Esophagus squamous epithelium (tissue), 5 donors: ENCODE data around the gene ATP2B3. TPM values are rescaled to one million over a fixed set of nuclear protein-coding genes. Genes with fewer than 3 reads are reported as not detected.
A peak's percentile ranks its signal among the peaks of the same experiment; 100 is the strongest.

Experiments used
- DNase-seq: peaks from one replicate; lab custom pipeline; 2025; lab: John Stamatoyannopoulos, UW
- H3K27ac ChIP-seq, 4 donors: fragments of 200-600 bp; sonication (generic); one replicate each; pipeline ENCODE4 v1.5.1; 2016 to 2019; ENCODE audit warnings: mild to moderate bottlenecking in 1 of 4
- H3K27me3 ChIP-seq, 4 donors: fragments of 200-600 bp; sonication (generic); 1 replicate in 3 of 4; 2 replicates in 1 of 4; pipeline versions ENCODE4 v1.5.1 to v1.6.0; 2017 to 2021; ENCODE audit warnings: antibody characterized with exemption in 1 of 4
- H3K36me3 ChIP-seq, 3 donors: fragments of 200-600 bp; sonication (generic); one replicate each; pipeline ENCODE4 v1.5.1; 2016 to 2019
- H3K4me1 ChIP-seq, 3 donors: fragments of 200-600 bp; sonication (generic); one replicate each; pipeline ENCODE4 v1.5.1; 2017 to 2019
- H3K4me3 ChIP-seq, 4 donors: fragments of 200-600 bp; sonication (generic); 1 replicate in 3 of 4; 2 replicates in 1 of 4; pipeline ENCODE4 v1.5.1; 2016 to 2019; ENCODE audit warnings: mild to moderate bottlenecking in 2 of 4, moderate library complexity in 1 of 4
- H3K9me3 ChIP-seq, 3 donors: fragments of 200-600 bp; sonication (generic); one replicate each; pipeline ENCODE4 v1.5.1; 2016 to 2019
- POLR2A ChIP-seq, 4 donors: fragments of 450-650 bp; IDR thresholded peaks; one replicate each; pipeline ENCODE4 v1.6.1; 2017; ENCODE audit warnings: antibody characterized with exemption in 4 of 4, mild to moderate bottlenecking in 4 of 4, moderate library complexity in 3 of 4
- WGBS, 2 donors: methylation state at CpG; one replicate each; pipeline ENCODE4 v1.1.5; 2018; 5-methylcytosine and 5-hydroxymethylcytosine counted together
- intact Hi-C: fragments of 100-400 bp; cut with DNase I; formaldehyde crosslinking; loops from one replicate; pipeline ENCODE4 v1.15.0; 2022
- total RNA-seq, 4 donors: library from RNA; depleted of rRNA; stranded (reverse); fragments of >200 nt; gene quantifications; one replicate each; pipeline ENCODE4 v1.1.0, GENCODE V29; 2016
- TF ChIP-seq, protein P1 (sequence below), 6 experiments: fragments of 450-650 bp in 4 of 6; fragments of 200-600 bp in 2 of 6; sonication (generic) in 2 of 6; IDR thresholded peaks; one replicate each; pipeline ENCODE4 v1.5.1; 2016 to 2019; ENCODE audit warnings: antibody characterized with exemption in 6 of 6, mild to moderate bottlenecking in 4 of 6, moderate library complexity in 4 of 6
- donor health status: DM: yes; HTN: yes; CAD: no.

ATP2B3 gene
- total RNA-seq, 4 donors from 2014 or later, result not detected

DNA sequence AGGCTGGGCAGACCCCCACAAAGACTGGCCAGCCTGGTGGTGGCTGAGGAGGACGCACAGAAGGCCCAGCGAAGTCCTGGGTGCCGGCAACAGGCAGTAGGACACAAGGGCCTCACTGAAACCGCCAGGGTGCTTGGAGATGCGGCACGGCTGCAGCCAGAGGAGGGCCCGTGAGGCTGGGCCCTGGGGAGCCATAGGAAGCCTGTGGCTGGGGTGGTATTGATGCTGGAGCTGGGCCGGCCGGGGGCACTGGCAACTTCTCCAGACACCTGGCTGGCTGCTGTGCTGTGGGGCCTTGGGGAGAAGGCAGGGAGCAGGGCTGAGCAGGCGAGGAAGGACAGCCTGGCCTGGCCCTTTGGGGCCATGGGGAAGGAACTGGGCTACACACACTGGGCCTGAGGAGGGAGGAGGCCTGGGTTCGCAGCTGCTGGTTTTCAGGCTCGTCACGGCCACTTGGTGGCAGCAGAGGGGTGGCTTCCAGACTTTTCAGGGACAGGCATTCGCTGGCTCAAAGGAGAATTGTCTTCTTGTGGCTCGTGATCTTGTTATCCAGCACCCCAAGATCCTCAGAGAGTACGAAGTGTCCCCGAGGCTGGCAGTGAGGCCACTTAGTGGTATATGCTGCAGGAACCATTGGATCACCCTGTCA is 37.2 kb downstream of the ATP2B3 start:
- H3K27ac ChIP-seq, result no peak overlapping the region
- no peaks in the 10 kb centered on the region for H3K36me3 ChIP-seq
- no peak for DNase-seq
- no peak for TF ChIP-seq POLR2A (IDR thresholded peaks at IDR 0.05)
- TF ChIP-seq, protein P1, sequence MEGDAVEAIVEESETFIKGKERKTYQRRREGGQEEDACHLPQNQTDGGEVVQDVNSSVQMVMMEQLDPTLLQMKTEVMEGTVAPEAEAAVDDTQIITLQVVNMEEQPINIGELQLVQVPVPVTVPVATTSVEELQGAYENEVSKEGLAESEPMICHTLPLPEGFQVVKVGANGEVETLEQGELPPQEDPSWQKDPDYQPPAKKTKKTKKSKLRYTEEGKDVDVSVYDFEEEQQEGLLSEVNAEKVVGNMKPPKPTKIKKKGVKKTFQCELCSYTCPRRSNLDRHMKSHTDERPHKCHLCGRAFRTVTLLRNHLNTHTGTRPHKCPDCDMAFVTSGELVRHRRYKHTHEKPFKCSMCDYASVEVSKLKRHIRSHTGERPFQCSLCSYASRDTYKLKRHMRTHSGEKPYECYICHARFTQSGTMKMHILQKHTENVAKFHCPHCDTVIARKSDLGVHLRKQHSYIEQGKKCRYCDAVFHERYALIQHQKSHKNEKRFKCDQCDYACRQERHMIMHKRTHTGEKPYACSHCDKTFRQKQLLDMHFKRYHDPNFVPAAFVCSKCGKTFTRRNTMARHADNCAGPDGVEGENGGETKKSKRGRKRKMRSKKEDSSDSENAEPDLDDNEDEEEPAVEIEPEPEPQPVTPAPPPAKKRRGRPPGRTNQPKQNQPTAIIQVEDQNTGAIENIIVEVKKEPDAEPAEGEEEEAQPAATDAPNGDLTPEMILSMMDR (IDR thresholded peaks at IDR 0.05), result peak; percentile 22 to 60 (median 52)
- no peak overlapping the region for H3K4me3 ChIP-seq
- intact Hi-C loops, result no loop called here
- no peaks in the 10 kb centered on the region for H3K9me3 ChIP-seq
- H3K27me3 ChIP-seq, result peaks cover 0 to 8% (median 0%) of the 10 kb centered on the region in 4 donors
- 57 to 60% methylated on average over 6 to 7 of the region's 17 CpGs for WGBS, 2 donors
- no peaks in the 10 kb centered on the region for H3K4me1 ChIP-seq

DNA sequence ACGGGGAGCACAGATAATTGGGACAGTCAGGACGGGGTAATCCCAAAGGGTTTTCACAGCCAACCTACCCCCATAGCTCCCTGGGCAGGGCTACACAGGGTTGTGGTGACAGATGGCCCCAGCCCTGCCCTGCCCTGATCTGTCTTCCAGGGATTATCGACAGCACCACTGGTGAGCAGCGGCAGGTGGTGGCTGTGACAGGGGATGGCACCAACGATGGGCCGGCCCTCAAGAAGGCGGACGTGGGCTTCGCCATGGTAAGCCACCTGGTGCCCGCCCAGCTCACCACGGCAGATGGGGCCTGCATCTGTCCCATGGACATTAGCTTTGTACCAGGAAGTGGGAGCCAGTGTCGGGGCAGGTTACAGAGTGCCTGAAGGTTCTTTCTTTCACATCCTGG is 39.3 kb downstream of the ATP2B3 start:
- Histone ChIP-seq H3K27me3 (peaks cover 0 to 8% (median 0%) of the 10 kb centered on the region in 4 donors), H3K9me3 (no peaks in the 10 kb centered on the region), H3K4me1 (no peaks in the 10 kb centered on the region), H3K27ac (no peak overlapping the region), H3K36me3 (no peaks in the 10 kb centered on the region), H3K4me3 (no peak overlapping the region)
- WGBS, 2 donors, result 100% methylated on average over 1 of the region's 12 CpGs; no CpG with 5 or more reads in 1 of the 2 donors
- intact Hi-C loops, result no loop called here
- TF ChIP-seq, protein P1 (IDR thresholded peaks at IDR 0.05), result no peak
- TF ChIP-seq POLR2A (IDR thresholded peaks at IDR 0.05), result no peak
- no peak for DNase-seq

GRCh38 chrX:153557618-153558355 is 40.3 kb downstream of the ATP2B3 start:
- no peaks in the 10 kb centered on the region for H3K36me3 ChIP-seq
- 70 to 83% methylated on average over 2 to 5 of the region's 19 CpGs for WGBS, 2 donors
- H3K4me1 ChIP-seq, result no peaks in the 10 kb centered on the region
- no peak for DNase-seq
- peaks cover 0 to 8% (median 0%) of the 10 kb centered on the region in 4 donors for H3K27me3 ChIP-seq
- H3K27ac ChIP-seq, result no peak overlapping the region
- intact Hi-C loops, result no loop called here
- TF ChIP-seq POLR2A (IDR thresholded peaks at IDR 0.05), result no peak
- TF ChIP-seq, protein P1 (IDR thresholded peaks at IDR 0.05), result no peak
- no peaks in the 10 kb centered on the region for H3K9me3 ChIP-seq
- H3K4me3 ChIP-seq, result no peak overlapping the region

GRCh38 chrX:153560000-153560399 is 42.6 kb downstream of the ATP2B3 start:
- H3K9me3 ChIP-seq, result no peaks in the 10 kb centered on the region
- H3K27ac ChIP-seq, result no peak overlapping the region
- intact Hi-C loops, result no loop called here
- no peaks in the 10 kb centered on the region for H3K4me1 ChIP-seq
- H3K4me3 ChIP-seq, result no peak overlapping the region
- DNase-seq, result no peak
- peaks cover 0 to 8% (median 0%) of the 10 kb centered on the region in 4 donors for H3K27me3 ChIP-seq
- no peak for TF ChIP-seq POLR2A (IDR thresholded peaks at IDR 0.05)
- TF ChIP-seq, protein P1 (IDR thresholded peaks at IDR 0.05), result no peak
- WGBS, 2 donors, result 63 to 100% methylated on average over 1 to 3 of the region's 9 CpGs
- H3K36me3 ChIP-seq, result no peaks in the 10 kb centered on the region

DNA sequence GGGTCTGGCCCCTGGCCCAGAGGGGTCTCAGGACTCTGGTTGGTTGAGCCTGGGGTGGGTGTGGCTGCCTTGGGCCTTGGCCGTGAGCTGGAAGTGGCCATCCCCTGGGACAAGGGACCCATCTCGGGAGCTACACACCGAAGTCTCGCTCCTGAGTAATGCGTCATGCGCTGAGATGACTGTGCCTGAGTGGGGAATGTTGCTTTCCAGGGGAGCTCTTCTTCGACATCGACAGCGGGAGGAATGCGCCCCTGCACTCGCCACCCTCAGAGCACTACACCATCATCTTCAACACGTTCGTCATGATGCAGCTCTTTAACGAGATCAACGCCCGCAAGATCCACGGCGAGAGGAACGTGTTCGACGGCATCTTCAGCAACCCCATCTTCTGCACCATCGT is 43.0 kb downstream of the ATP2B3 start:
- 91 to 95% methylated on average over 14 to 21 of the region's 22 CpGs for WGBS, 2 donors
- Histone ChIP-seq H3K27me3 (peaks cover 0 to 4% (median 0%) of the 10 kb centered on the region in 4 donors), H3K9me3 (no peaks in the 10 kb centered on the region), H3K36me3 (no peaks in the 10 kb centered on the region), H3K4me1 (no peaks in the 10 kb centered on the region), H3K27ac (no peak overlapping the region), H3K4me3 (no peak overlapping the region)
- TF ChIP-seq, protein P1 (IDR thresholded peaks at IDR 0.05), result no peak
- intact Hi-C loops, result no loop called here
- DNase-seq, result no peak
